ENCODE results near the gene FILIP1L.

FILIP1L gene

GRCh38 chr3:100124201-100124761 is 10.0 kb upstream of the FILIP1L start:
- DNase-seq, result no peak

- no peak for DNase-seq
Observed at GRCh38 chr3:100123112-100123511, 8.8 kb upstream of the FILIP1L start.

- DNase-seq, result no peak
Observed at GRCh38 chr3:100122321-100122720, 8.0 kb upstream of the FILIP1L start.

- DNase-seq, result no peak
Observed at GRCh38 chr3:100120693-100121092, 6.4 kb upstream of the FILIP1L start.

GRCh38 chr3:100120012-100120411 is 5.7 kb upstream of the FILIP1L start:
- no peak for DNase-seq

- no peak for DNase-seq
Observed at GRCh38 chr3:100117093-100117492, 2.8 kb upstream of the FILIP1L start.

GRCh38 chr3:100113723-100114412 is 433 bp downstream of the FILIP1L start:
- DNase-seq, result no peak

- DNase-seq, result no peak
Observed at GRCh38 chr3:100111728-100112127, 2.6 kb downstream of the FILIP1L start.

GRCh38 chr3:100110162-100110561 is 4.1 kb downstream of the FILIP1L start:
- no peak for DNase-seq

GRCh38 chr3:100108464-100109079 is 5.7 kb downstream of the FILIP1L start:
- DNase-seq, result no peak

GRCh38 chr3:100107221-100107814 is 7.0 kb downstream of the FILIP1L start:
- no peak for DNase-seq

GRCh38 chr3:100106531-100107141 is 7.7 kb downstream of the FILIP1L start:
- DNase-seq, result no peak

GRCh38 chr3:100106094-100106493 is 8.2 kb downstream of the FILIP1L start:
- DNase-seq, result no peak

GRCh38 chr3:100105501-100105900 is 8.8 kb downstream of the FILIP1L start:
- no peak for DNase-seq

- no peak for DNase-seq
Observed at GRCh38 chr3:100104817-100105413, 9.4 kb downstream of the FILIP1L start.

- DNase-seq, result no peak
Observed at GRCh38 chr3:100104442-100104798, 9.9 kb downstream of the FILIP1L start.

- DNase-seq, result no peak
Observed at GRCh38 chr3:100103558-100104441, 10.5 kb downstream of the FILIP1L start.

GRCh38 chr3:100102757-100103156 is 11.5 kb downstream of the FILIP1L start:
- no peak for DNase-seq

- no peak for DNase-seq
Observed at GRCh38 chr3:100100425-100100824, 13.9 kb downstream of the FILIP1L start.

GRCh38 chr3:100099621-100100020 is 14.7 kb downstream of the FILIP1L start:
- no peak for DNase-seq

- no peak for DNase-seq
Observed at GRCh38 chr3:100098784-100099070, 15.6 kb downstream of the FILIP1L start.

Data from hippocampal formation (tissue), 2 donors.